Gastroesophageal sphincter (tissue), 4 donors: ENCODE measurements around the gene EEFSEC. TPM values are rescaled to one million over a fixed set of nuclear protein-coding genes. Genes with fewer than 3 reads are reported as not detected.

Source experiments
- ATAC-seq: fragments of 150-250 bp; one replicate; pipeline ENCODE4 v1.9.1; 2016; ENCODE audit warnings: mild to moderate bottlenecking, moderate library complexity
- H3K27ac ChIP-seq, 4 donors: fragments of 200-600 bp; sonication (generic) in 3 of 4; 1 replicate in 3 of 4; 2 replicates in 1 of 4; pipeline ENCODE4 v1.5.1; 2016 to 2019
- H3K27me3 ChIP-seq: fragments of 200-600 bp; sonication (generic); one replicate; pipeline ENCODE4 v1.5.1; 2019
- H3K36me3 ChIP-seq, 2 donors: fragments of 200-600 bp; sonication (generic); one replicate each; pipeline ENCODE4 v1.5.1; 2019; ENCODE audit warnings: control low read depth in 1 of 2
- H3K4me1 ChIP-seq, 3 donors: fragments of 200-600 bp; sonication (generic); 1 replicate in 2 of 3; 2 replicates in 1 of 3; pipeline ENCODE4 v1.5.1; 2016 to 2019; ENCODE audit warnings: control low read depth in 2 of 3
- H3K4me3 ChIP-seq, 2 donors: fragments of 200-600 bp; sonication (generic); one replicate each; pipeline ENCODE4 v1.5.1; 2019; ENCODE audit warnings: mild to moderate bottlenecking in 1 of 2, moderate library complexity in 1 of 2
- H3K9me3 ChIP-seq, 3 donors: fragments of 200-600 bp; sonication (generic); one replicate each; pipeline ENCODE4 v1.5.1; 2017 to 2019; ENCODE audit warnings: control low read depth in 2 of 3
- EP300 ChIP-seq: sonication (generic); formaldehyde crosslinking; IDR thresholded peaks from one replicate; pipeline ENCODE4 v1.6.1; 2017; ENCODE audit warnings: antibody characterized with exemption, mild to moderate bottlenecking
- POLR2A ChIP-seq, 2 donors: fragments of 450-650 bp; IDR thresholded peaks; one replicate each; pipeline ENCODE4 v1.6.1; 2017; ENCODE audit warnings: antibody characterized with exemption in 2 of 2, mild to moderate bottlenecking in 2 of 2, moderate library complexity in 1 of 2
- POLR2AphosphoS5 ChIP-seq: sonication (generic); formaldehyde crosslinking; IDR thresholded peaks from one replicate; pipeline ENCODE4 v1.6.1; 2017; ENCODE audit warnings: antibody characterized with exemption
- WGBS, 2 donors: methylation state at CpG; one replicate each; pipeline ENCODE4 v1.1.5; 2018; ENCODE audit warnings: low coverage in 1 of 2; 5-methylcytosine and 5-hydroxymethylcytosine counted together
- total RNA-seq, 4 donors: library from RNA; depleted of rRNA; stranded (reverse); fragments of >200 nt; gene quantifications; one replicate each; pipeline ENCODE4 v1.1.0, GENCODE V29; 2016
- TF ChIP-seq, protein P1 (sequence below), 4 experiments: fragments of 200-600 bp in 2 of 4; fragments of 450-650 bp in 2 of 4; sonication (generic) in 1 of 4; IDR thresholded peaks; one replicate each; pipeline ENCODE4 v1.5.1; 2017 to 2019; ENCODE audit warnings: antibody characterized with exemption in 4 of 4, mild to moderate bottlenecking in 2 of 4, moderate library complexity in 2 of 4

EEFSEC gene
- total RNA-seq, 4 donors from 2014 or later = 5.8 to 16.5 (median 11.4) TPM

DNA sequence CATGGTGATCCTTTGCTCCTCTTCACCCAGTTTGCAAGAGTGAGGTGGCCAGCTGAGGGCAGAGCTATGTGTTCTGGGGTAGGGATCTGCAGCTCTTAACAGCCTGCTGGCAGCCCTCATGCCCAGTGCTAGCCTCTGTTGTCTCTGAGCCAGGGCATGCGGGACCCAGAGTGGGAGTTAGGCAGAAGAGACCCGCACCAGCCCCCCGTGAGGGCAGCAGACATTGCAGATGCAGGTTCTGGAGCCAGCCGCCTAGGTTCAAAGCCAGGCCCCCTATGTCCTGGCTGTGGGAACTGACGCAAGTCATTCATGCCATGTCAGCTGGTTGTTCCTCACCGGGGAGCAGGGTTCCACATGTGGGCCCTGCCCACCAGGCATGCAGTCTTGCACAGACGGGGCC lies 238.7 kb downstream of the EEFSEC start:
- Histone ChIP-seq H3K27me3 (no peaks in the 10 kb centered on the region), H3K9me3 (no peaks in the 10 kb centered on the region), H3K4me3 (no peak overlapping the region), H3K36me3 (no peaks in the 10 kb centered on the region), H3K27ac (no peak overlapping the region), H3K4me1 (peaks cover 0 to 14% (median 0%) of the 10 kb centered on the region in 3 donors)
- ATAC-seq = no peak
- TF ChIP-seq POLR2AphosphoS5 = no peak
- TF ChIP-seq, protein P1, sequence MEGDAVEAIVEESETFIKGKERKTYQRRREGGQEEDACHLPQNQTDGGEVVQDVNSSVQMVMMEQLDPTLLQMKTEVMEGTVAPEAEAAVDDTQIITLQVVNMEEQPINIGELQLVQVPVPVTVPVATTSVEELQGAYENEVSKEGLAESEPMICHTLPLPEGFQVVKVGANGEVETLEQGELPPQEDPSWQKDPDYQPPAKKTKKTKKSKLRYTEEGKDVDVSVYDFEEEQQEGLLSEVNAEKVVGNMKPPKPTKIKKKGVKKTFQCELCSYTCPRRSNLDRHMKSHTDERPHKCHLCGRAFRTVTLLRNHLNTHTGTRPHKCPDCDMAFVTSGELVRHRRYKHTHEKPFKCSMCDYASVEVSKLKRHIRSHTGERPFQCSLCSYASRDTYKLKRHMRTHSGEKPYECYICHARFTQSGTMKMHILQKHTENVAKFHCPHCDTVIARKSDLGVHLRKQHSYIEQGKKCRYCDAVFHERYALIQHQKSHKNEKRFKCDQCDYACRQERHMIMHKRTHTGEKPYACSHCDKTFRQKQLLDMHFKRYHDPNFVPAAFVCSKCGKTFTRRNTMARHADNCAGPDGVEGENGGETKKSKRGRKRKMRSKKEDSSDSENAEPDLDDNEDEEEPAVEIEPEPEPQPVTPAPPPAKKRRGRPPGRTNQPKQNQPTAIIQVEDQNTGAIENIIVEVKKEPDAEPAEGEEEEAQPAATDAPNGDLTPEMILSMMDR (IDR thresholded peaks at IDR 0.05) = no peak
- TF ChIP-seq POLR2A (IDR thresholded peaks at IDR 0.05) = no peak
- no peak for TF ChIP-seq EP300
- no CpG with 5 or more reads among the region's 7 CpGs for WGBS, 2 donors

DNA sequence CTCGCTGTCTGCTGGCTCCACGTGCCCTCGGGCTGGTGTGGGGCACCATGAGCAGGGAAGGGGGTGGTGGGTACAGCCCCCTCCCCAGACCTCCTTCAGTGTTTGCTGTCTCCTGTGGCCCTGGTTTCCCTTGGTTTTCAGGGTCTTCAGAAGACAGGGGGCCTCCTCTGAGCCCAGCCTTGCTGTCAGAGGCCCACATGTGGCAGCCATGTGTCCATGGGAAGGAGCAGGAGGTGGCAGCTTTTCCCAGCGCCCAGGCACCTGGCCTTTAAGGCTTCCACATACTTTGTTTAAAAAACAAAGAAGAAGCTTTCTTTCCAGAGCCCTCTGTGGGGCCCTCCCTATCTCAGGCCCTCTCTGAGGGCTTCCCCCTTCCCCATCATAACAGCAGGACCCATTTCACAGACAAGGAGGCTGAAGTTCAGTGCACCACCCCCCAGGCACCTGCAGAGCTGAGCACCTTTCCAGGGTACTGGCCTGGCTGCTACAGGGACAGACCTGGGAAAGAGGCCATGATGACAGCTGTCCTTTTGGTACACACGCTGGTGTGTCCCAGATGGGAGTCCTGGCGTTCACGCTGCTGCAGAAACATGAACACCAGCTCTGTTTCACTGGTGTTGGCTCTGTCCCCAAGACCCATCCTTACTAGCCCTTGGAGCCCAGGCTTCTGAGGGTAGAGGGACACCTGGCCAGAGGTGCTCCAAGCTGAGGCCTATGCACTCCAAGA lies 239.7 kb downstream of the EEFSEC start:
- no peak for ATAC-seq
- Histone ChIP-seq H3K4me1 (peaks cover 0 to 14% (median 0%) of the 10 kb centered on the region in 3 donors), H3K27ac (no peak overlapping the region), H3K9me3 (no peaks in the 10 kb centered on the region), H3K36me3 (no peaks in the 10 kb centered on the region), H3K4me3 (no peak overlapping the region), H3K27me3 (no peaks in the 10 kb centered on the region)
- TF ChIP-seq POLR2AphosphoS5 = no peak
- TF ChIP-seq POLR2A (IDR thresholded peaks at IDR 0.05) = no peak
- TF ChIP-seq, protein P1 (IDR thresholded peaks at IDR 0.05) = no peak
- no peak for TF ChIP-seq EP300
- WGBS, 2 donors = 72% methylated on average over 2 of the region's 7 CpGs; no CpG with 5 or more reads in 1 of the 2 donors

DNA sequence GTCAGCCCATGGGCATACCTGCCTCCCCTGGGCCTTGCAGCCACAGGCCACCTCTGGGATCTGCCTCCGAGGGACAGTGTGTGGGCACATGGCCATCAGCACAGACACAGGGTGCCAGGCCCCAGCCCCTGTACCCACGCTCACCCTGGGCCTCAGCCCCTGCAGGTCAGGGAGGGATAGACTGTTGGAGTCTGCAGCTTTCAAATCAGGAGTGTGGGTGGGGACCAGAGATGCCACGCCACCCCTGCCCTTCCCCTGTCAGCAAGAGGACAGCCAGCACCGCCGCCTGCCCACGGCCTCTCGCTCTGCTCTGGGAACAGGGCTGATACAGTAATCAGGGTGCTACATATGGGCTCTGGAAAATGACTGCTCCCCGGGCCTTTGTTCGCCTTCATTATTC lies 240.8 kb downstream of the EEFSEC start:
- TF ChIP-seq POLR2A (IDR thresholded peaks at IDR 0.05) (no peak), POLR2AphosphoS5 (no peak), EP300 (no peak)
- TF ChIP-seq, protein P1 (IDR thresholded peaks at IDR 0.05) = no peak
- Histone ChIP-seq H3K36me3 (no peaks in the 10 kb centered on the region), H3K27ac (no peak overlapping the region), H3K27me3 (no peaks in the 10 kb centered on the region), H3K4me3 (no peak overlapping the region), H3K9me3 (no peaks in the 10 kb centered on the region), H3K4me1 (peaks cover 0 to 14% (median 0%) of the 10 kb centered on the region in 3 donors)
- ATAC-seq = no peak
- 81% methylated on average over 4 of the region's 9 CpGs; no CpG with 5 or more reads in 1 of the 2 donors for WGBS, 2 donors

DNA sequence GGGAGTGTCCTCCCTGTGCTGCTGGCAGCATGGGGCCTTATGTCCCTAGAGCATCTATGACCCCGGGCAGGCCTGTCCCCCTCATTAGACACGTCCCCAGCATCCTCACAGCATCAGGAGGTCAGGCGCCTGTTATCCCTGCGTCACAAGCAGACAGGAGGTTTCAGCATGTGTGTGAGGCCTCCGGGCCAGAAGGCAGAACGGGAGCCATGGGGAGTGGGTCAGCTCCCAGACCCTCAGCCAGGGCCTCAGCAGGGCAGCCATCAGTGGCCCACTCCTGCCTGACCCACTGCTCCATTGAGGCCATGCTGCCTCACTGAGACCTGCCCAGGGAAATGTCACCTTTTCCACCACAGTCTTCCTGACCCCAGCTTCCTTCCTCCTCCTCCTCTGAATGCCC lies 241.8 kb downstream of the EEFSEC start:
- H3K27me3 ChIP-seq = no peaks in the 10 kb centered on the region
- no peaks in the 10 kb centered on the region for H3K9me3 ChIP-seq
- no peaks in the 10 kb centered on the region for H3K36me3 ChIP-seq
- TF ChIP-seq, protein P1 (IDR thresholded peaks at IDR 0.05) = no peak
- TF ChIP-seq EP300 = no peak
- no peak for TF ChIP-seq POLR2AphosphoS5
- TF ChIP-seq POLR2A (IDR thresholded peaks at IDR 0.05) = no peak
- no peak for ATAC-seq
- H3K4me3 ChIP-seq = no peak overlapping the region
- WGBS, 2 donors = no CpG with 5 or more reads among the region's 6 CpGs
- peaks cover 0 to 14% (median 0%) of the 10 kb centered on the region in 3 donors for H3K4me1 ChIP-seq
- H3K27ac ChIP-seq = no peak overlapping the region

DNA sequence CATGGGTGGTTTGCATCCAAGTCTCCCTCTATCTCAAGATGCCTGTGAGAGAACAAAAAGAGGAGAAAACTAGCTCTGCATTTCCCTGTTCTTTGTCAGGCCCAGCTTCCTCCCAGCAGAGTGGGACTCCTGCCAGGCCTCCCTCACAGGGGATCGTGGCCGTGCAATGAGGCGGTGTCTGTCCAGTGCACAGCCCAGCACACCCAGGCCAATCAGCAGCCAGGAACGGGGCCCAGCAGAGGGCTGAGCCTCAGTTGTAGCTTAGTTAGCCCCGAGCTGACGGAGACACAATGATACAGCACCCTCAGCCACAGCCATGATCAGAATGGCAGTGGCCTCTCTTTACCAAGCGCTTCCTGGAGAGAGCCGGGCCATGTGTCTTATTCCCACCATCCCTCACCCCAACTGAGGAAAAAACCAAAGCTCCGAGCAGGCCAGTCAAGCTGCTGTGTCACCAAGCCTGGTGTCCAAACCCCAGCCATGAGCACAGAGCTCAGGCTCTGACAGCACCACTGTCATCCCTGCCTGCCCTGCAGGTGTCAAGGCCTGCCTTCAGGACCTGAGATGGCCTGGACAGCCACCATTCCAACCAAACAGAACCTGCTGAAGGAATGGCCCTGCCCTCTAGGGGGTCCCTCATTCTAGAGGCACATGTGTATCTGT lies 242.3 kb downstream of the EEFSEC start:
- ATAC-seq = peak; percentile 22
- no peak overlapping the region for H3K4me3 ChIP-seq
- H3K27ac ChIP-seq = no peak overlapping the region
- H3K27me3 ChIP-seq = no peaks in the 10 kb centered on the region
- no peaks in the 10 kb centered on the region for H3K9me3 ChIP-seq
- H3K36me3 ChIP-seq = no peaks in the 10 kb centered on the region
- no CpG with 5 or more reads among the region's 9 CpGs for WGBS, 2 donors
- H3K4me1 ChIP-seq = peaks cover 0 to 14% (median 0%) of the 10 kb centered on the region in 3 donors
- TF ChIP-seq, protein P1 (IDR thresholded peaks at IDR 0.05) = no peak
- TF ChIP-seq EP300 (no peak), POLR2AphosphoS5 (no peak), POLR2A (IDR thresholded peaks at IDR 0.05) (no peak)
